Activated CD4-positive, alpha-beta T cell treated with anti-CD3 and anti-CD28 coated beads, Interleukin-2, amount 50 U/mL, for 48 hours (primary cell): ENCODE measurements around the gene WFDC12.

ENCODE experiments used
- DNase-seq, 2 experiments: peaks; one replicate each; pipeline ENCODE4 v3.0.0-alpha.2; 2020

The WFDC12 gene

GRCh38 chr20:45088247-45088646 is 36.0 kb downstream of the WFDC12 start:
- DNase-seq = no peak

GRCh38 chr20:45087814-45088213 is 36.5 kb downstream of the WFDC12 start:
- no peak for DNase-seq

DNA sequence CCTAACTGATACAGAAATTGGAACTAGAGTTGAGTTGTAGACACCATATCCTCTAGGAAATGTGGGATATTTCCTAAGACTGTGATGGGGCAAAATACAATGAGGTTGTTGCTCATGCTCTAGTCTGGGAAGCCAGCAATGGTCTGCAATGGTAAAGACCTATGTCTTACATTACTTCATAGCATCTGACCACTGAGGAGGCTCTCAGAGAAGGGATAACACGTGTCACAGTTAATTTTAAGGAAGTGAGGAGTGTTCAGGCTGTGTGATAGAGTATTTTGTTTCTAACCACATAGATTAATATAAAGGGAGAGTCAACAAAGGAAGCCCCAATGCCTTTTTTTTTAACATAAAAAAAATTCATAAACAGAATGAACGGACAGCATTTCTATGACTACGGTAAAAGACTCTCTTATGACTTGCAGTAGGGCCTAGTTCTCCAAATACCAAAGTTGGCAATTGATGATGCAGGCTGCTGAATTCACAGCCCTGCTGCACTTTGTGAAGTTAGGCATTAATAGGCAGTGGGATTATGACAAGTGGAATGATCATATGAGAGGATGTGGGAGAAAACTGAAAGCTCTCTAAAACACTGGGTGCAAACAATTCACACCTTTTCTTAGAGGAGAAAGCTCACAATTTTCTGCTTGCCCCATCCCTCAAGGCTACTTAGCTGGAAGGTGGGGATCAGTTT is 37.0 kb downstream of the WFDC12 start:
- no peak for DNase-seq

DNA sequence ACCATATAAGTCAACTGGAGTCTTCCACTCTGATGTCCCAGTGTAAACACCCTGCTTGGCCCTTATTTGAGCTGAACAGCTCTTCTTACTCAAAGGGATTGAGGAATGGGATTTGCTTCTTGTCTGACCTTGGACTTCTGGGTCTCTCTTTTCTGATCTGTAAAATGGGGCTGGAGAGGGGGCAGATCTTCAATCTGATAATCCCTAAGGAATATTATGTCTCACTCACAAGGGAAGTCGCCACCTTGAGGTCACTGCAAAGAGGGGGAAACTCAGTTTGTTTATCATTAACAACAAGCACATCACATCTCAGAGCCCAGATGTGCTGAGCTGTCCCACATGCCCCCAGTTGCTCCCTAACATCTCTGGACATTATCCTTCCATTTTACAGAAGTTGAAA is 38.4 kb downstream of the WFDC12 start:
- DNase-seq = no peak

- no peak for DNase-seq
Measured at GRCh38 chr20:45085289-45085688, 39.0 kb downstream of the WFDC12 start.

DNA sequence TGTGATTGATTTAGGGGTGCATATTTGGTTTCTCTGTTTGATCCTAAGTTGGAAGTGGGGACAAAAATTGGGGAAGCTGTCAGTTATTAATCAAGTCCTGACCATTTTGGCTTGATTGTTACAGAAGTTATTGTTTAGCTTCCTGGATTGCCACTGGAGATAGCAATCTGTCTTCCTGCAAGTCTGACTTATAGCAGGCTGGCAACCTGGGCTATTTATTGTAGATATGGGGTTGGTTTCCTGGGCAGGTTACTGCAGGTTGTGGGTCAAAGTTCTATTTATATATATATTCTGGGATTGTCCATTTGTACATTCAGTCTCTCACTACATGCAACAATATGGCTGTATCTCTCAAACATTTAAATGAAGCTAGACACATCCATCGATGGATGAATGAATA is 41.1 kb downstream of the WFDC12 start:
- DNase-seq = no peak

- DNase-seq = no peak
Measured at GRCh38 chr20:45082468-45082867, 41.8 kb downstream of the WFDC12 start.

GRCh38 chr20:45080867-45081624 is 43.2 kb downstream of the WFDC12 start:
- no peak for DNase-seq

- DNase-seq = no peak
Measured at GRCh38 chr20:45077559-45077958, 46.7 kb downstream of the WFDC12 start.
